LoVo (cell line): ENCODE measurements around the gene PIM3.

Experiments
- DNase-seq: peaks from one replicate; pipeline ENCODE4 v3.0.0-alpha.2; 2016; ENCODE audit warnings: low spot score

The PIM3 gene

GRCh38 chr22:49928555-49929210, 31.9 kb upstream of the PIM3 start:
- DNase-seq = no peak

DNA sequence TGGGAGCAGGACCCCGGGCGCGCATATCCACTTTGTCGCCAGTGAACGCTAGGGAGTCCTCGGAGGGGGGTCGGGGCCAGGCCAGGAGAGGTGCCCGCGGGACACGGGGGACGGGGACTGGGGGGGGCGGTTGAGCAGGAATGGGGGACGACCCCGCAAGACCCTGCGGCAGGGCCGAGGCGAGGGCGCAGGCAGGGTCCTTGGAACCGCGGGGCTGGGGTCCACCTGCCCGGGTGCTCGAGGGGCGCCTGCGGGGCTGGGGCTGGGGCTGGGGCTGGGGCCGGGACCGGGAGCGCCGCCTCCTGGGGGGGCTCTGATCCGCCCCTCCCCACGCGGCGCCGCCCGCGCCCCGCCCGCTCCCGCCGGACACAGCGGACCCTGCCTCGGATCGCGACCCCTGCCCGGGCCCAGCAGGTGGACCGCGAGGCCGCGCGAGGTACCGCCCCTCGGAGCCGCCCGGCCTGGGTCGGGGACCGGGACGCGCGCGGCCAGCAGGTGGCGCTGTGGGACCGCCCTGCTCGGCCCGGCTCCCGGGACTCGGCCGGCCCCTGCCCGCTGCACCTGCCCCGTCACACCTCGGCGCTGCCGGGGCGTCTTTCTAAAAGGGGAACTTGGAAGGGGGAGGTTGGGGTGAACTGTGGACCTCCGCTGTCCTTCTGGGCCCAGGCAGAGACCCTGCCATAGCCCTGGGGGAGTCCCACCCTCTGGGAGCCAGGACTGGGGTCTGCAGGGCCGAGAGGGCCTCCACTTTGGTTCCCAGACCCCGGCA, 31.2 kb upstream of the PIM3 start:
- peak; percentile 72 for DNase-seq

DNA sequence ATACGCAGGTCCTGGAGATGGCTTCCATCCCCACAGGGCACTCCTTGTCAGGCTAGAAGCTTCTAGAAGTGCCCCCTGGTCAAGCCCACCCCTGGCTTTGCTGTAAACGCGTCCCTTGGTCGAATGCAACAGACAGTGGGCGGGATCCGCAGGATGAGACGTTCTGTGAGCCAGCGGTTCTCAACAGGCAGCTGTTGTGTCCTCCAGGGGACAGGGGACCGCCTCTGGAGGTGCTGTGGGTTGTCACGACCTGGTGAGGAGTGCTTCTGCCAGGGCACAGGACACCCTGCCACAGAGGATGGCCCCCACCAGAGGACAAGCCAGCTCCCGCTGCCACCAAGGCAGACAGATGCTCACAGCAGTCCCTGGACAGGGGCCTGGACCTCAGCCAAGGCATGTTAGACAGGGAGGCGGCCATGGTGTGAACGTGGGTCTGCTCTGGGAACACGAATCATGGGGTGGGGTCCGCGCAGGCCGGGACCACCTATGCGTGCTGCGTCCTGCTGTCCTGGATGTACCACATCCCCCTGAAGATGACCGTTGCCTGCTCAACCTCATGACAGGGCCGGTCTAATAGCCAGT, 30.5 kb upstream of the PIM3 start:
- no peak for DNase-seq

DNA sequence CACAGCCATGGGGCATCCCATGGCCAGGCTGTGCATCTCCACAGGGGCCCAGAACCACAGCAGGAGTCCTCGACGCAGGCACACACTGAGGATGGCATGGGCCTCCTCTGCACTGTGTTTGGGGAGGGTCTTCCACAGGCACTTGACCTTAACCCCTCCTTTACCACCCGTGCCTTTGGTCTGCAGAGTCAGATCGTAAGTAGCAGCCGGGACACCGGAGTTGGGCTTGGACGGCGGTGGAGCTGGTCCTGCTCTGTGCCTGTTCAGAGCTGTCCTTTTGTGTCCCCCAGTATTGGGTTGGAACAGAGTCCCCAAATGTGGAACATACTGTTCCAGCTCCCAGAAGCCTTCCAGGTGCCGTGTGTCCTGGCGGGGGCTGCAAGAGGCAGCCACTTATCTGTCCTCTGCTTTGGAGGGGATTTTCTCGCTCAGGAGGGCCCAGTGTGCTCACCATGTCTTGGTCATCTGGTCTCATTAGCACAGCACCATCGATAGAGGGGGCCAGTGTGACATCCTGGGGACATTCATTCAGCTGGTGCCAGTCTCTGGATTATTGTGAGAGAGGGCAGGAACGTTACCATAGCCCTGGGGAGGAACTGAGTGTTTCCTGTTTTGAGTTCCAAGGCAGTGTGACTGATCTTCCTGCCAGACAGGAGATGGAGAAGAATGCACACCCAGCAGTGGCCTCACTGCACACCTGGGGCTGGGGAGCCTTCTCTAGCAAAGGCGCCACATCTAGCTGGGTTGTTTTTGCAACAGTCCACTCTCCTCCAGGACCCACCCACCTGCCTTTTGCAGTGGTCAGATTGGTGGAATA, 29.8 kb upstream of the PIM3 start:
- peak; percentile 37 for DNase-seq

GRCh38 chr22:49933236-49934159, 27.1 kb upstream of the PIM3 start:
- no peak for DNase-seq

- no peak for DNase-seq
These were observed 26.2 kb upstream of the PIM3 start for GRCh38 chr22:49934160-49934890.

DNA sequence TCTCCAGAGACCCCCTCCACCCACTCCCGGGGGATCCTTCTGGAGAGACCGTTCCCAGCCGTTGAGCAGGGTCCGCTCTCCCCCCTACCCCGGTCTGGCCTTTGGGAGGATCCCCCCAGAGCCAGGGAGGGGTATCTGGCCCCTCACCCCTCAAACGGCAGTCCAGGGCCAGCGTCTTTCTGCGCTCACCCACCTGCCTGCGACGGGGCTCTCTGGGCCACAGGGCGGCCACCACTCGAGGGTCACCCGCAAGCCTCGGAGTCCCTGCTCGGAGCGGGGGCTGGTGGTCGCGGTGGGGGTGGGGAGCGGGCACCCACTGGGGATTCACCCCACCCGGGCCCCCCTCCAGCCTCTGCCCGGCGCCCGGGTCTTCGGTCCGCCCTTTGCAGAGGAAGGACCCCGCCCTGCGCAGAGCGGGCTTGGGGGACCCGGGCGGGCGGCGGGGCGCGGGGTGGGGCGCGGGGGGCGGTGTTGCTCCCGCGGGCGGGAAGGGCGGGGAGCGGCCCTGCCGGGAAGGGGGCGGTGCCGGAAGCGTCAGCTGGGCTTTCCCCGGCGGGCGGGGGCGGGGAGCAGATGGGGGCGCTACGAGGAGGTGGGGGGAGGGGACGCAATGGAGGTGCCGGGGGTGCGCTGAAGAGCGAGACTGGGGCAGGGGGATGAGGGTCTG, 25.5 kb upstream of the PIM3 start:
- DNase-seq = no peak

- DNase-seq = no peak
These were observed 25.0 kb upstream of the PIM3 start for GRCh38 chr22:49935561-49935960.

DNA sequence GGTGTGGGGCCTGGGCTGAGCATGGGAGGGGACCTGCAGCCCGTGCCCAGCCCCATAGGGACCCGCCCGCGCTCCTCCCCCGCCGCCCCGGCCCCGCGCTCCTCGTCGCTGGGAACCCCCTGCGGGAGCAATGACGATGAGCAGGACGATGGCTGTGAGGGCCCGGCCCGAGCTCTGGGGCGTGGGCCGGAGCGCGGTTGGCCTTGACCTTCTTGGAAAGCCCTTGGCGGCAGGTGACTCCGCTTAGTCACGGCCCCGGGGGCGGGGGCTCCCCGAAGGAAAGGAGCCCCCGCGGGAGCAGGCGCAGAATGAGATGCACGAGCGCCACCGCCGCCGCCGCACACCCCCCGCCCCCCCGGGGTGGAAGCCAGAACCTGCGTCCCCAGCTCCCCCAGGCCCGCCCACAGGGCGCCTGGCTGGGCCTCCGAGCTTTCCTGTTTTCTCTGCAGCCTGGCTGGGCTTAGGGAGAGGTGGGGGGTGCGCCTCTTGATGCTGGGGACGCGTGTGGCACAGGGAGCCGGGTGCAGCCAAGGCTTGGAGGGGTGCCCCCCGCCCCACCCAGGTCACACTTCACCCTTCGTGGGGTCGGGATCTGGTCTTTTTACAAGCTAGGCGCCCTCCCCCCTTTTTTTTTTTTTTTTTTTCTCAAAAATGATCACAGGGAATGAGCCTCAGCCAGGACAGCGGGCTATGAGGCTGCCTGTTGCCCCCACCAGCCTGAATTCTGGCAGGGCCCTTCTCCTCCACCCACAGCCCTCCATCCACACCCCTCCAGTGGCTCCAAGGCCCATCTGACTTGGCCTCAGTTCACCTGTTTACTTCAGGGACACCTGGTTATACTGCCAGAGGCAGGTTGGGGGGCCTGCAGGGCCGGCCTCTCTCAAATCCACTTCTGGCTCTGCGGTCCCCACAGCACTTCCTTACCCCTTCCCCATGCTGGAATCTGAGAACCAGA, 24.3 kb upstream of the PIM3 start:
- peak; percentile 71 for DNase-seq

DNA sequence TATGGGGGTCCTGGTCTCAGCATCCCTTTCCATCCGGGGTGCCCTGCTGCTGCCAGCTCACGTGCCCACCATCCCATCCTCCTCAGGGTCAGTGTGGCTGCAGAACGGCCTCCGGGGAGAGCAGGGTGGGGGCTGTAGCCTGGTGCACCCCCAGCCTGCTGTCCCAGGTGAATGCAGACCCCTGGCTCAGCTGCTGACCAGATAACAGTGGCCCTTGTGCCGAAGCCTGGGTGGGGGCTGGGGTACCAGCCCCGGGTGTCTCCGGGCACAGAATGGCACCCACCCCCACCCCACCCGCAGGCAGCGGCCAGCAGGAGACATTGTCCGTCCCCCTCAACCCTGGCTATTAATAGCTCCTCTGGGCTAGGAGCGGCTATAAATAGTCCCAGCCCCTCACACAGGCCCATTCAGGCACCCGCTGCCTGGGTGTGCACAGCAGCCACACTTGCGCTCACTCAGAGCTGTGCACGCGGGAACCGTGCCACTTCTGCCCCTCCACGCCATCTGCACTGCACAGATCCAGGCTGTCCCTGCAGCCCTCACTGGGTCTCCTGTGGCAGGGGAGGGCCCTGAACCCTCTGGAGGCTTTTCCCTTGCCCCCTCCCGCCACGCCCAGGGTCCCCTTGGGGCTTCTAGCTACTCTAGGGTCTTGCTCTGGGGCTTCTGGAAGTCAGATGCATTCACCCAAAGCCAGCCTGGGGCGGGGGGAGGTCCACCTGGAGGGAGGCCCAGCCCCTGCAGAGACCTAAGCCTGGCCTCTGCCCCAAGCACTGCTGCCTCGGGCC, 23.4 kb upstream of the PIM3 start:
- DNase-seq = no peak

- no peak for DNase-seq
These were observed 22.6 kb upstream of the PIM3 start for GRCh38 chr22:49937758-49938564.

DNA sequence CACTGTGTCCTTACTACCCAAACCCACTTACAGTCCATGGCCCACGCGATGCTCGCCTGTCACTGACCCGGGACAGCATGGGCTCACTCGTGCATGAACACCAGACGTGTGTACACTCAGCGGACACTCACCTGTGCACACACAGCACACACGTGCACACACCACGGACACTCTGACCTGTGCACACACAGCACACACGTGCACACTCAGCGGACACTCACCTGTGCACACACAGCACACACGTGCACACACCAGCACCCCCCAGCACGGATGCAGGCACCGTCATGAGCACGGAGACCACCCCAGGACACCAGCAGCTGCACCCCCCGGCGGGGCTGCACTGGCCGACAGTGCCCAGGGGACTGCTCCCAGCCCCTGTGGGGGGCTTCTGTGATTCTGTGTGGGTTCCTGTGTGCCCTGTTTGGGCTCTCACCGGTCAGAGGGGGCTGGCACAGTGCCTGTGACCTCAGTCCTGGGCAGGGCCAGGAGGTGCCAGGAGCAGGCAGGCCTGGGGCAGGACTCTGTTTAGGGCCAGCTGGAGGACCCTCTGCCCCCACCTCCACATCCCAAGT, 21.9 kb upstream of the PIM3 start:
- DNase-seq = no peak

GRCh38 chr22:49941507-49942316, 18.9 kb upstream of the PIM3 start:
- DNase-seq = no peak

DNA sequence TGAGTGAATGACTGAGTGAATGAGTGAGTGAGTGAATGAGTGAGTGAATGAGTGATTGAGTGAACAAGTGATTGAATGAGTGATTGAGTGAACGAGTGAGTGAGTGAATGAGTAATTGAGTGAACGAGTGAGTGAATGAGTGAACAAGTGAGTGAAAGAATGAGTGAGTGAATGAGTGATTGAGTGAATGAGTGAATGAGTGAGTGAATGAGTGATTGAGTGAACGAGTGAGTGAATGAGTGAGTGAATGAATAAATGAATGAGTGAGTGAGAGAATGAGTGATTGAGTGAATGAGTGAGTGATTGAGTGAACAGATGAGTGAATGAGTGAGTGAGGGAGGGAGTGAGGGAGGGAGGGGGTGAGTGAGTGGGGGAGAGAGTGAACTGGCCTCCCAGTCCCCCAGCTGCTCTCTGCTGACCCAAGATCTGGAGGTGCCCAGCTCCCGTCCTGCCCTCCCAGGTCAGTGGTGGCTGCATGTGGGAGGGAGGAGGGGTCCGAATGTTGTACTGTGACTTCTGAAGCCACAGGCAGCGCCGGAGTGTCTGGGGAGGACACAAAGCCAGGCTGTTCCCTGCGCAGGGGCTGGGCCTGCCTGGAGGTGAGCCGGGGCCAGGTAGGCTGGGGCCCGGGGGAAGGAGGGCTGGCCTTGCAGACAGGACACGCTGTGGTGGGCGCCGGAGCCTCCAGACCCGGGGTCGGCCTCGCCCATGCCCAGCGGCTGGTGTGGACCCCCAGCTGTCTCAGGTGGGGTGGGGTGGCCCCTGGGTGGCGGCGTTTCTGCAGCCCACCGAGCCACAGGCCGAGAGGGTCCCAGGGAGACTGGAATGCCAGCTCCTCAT, 17.8 kb upstream of the PIM3 start:
- DNase-seq = no peak

DNA sequence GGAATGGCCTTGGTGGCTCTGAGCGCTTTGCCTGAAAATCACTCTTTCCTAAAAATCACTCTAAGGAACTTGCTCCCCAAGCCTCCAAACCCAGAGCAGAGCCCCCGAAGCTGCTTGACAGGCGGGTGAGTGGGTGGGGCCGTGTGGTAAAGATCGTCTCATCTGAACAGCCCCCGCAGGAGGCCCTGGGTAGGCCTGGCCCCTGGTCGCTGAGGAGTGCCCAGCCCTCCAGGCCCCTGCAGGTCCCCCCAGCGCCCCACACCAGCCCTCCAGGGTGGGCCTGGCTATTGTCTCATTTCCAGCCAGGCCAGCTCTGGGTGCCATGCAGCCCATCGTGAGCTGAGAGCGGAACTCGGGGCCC, 17.2 kb upstream of the PIM3 start:
- DNase-seq = no peak
